CD4-positive, alpha-beta T cell treated with Interleukin-2 at 100 ng/mL for 4 hours (primary cell): ENCODE measurements around the gene ITGAD.

ENCODE experiments used
- DNase-seq: peaks from one replicate; pipeline ENCODE4 v3.0.0-alpha.2; 2020; ENCODE audit warnings: low spot score

Gene ITGAD

GRCh38 chr16:31475946-31476302 is 82.8 kb downstream of the ITGAD start:
- DNase-seq, result no peak
